Vagina (tissue), 2 donors: ENCODE measurements around the gene TMEM212. TPM values are rescaled to one million over a fixed set of nuclear protein-coding genes. Genes with fewer than 3 reads are reported as not detected.
"Not testable (repeated sequence)": the region's sequence is repeated elsewhere in the genome, so short reads cannot be mapped to it uniquely, and the experiment has no call there.

ENCODE experiments used
- DNase-seq, 2 donors: peaks; one replicate each; pipeline ENCODE4 v3.0.0-alpha.2; 2017; ENCODE audit errors: extremely low spot score in 2 of 2
- H3K27ac ChIP-seq: fragments of 200-600 bp; sonication (generic); one replicate; pipeline ENCODE4 v1.5.1; 2019
- H3K27me3 ChIP-seq: fragments of 200-600 bp; sonication (generic); one replicate; pipeline ENCODE4 v1.5.1; 2019
- H3K36me3 ChIP-seq, 2 donors: fragments of 200-600 bp; sonication (generic); one replicate each; pipeline ENCODE4 v1.5.1; 2017 to 2019
- H3K4me1 ChIP-seq: fragments of 200-600 bp; sonication (generic); one replicate; pipeline ENCODE4 v1.5.1; 2019
- H3K4me3 ChIP-seq, 2 donors: fragments of 200-600 bp; sonication (generic); 1 replicate in 1 of 2; 2 replicates in 1 of 2; pipeline ENCODE4 v1.5.1; 2016 to 2019
- H3K9me3 ChIP-seq: fragments of 200-600 bp; sonication (generic); one replicate; pipeline ENCODE4 v1.5.1; 2019
- POLR2A ChIP-seq, 2 donors: fragments of 450-650 bp; IDR thresholded peaks; one replicate each; pipeline ENCODE4 v1.6.1; 2017; ENCODE audit warnings: antibody characterized with exemption in 2 of 2, mild to moderate bottlenecking in 2 of 2, moderate library complexity in 2 of 2
- POLR2AphosphoS5 ChIP-seq, 2 donors: sonication (generic); formaldehyde crosslinking; IDR thresholded peaks; one replicate each; pipeline ENCODE4 v1.9.0; 2017; ENCODE audit warnings: antibody characterized with exemption in 2 of 2, mild to moderate bottlenecking in 2 of 2, low read depth in 1 of 2; ENCODE audit not compliant: insufficient read depth in 1 of 2
- intact Hi-C: fragments of 100-400 bp; cut with DNase I; formaldehyde crosslinking; loops from one replicate; pipeline ENCODE4 v1.15.1; 2023
- total RNA-seq: library from RNA; depleted of rRNA; stranded (reverse); fragments of >200 nt; gene quantifications from one replicate; pipeline ENCODE4 v1.2.3, GENCODE V29; 2016
- TF ChIP-seq, protein P1 (sequence below), 3 experiments: fragments of 450-650 bp in 2 of 3; fragments of 200-600 bp in 1 of 3; sonication (generic) in 1 of 3; IDR thresholded peaks; one replicate each; pipeline ENCODE4 v1.5.1; 2017 to 2019; ENCODE audit warnings: antibody characterized with exemption in 3 of 3, mild to moderate bottlenecking in 2 of 3, moderate library complexity in 2 of 3

The TMEM212 gene
- total RNA-seq, 1 donor from 2014 or later: not detected

DNA sequence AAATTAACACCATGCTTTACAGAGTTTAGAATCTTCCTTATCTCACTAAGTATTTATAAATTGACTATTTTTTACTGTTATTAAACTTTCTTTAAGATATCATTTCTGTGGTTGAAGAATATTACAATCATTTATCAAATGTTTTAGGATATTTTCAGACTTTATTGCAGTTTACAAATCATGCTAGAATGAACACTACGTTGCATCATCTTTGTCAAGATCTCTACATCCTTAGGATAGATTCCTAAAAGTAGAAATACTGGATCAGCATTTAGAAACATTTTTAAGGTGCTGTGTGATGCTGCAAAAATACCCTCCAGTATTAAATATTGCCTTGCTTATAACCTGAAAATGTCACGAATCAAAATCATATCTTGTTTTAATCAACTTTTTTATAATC is 30.3 kb upstream of the TMEM212 start:
- H3K27me3 ChIP-seq: no peaks in the 10 kb centered on the region
- DNase-seq: no peak
- TF ChIP-seq, protein P1, sequence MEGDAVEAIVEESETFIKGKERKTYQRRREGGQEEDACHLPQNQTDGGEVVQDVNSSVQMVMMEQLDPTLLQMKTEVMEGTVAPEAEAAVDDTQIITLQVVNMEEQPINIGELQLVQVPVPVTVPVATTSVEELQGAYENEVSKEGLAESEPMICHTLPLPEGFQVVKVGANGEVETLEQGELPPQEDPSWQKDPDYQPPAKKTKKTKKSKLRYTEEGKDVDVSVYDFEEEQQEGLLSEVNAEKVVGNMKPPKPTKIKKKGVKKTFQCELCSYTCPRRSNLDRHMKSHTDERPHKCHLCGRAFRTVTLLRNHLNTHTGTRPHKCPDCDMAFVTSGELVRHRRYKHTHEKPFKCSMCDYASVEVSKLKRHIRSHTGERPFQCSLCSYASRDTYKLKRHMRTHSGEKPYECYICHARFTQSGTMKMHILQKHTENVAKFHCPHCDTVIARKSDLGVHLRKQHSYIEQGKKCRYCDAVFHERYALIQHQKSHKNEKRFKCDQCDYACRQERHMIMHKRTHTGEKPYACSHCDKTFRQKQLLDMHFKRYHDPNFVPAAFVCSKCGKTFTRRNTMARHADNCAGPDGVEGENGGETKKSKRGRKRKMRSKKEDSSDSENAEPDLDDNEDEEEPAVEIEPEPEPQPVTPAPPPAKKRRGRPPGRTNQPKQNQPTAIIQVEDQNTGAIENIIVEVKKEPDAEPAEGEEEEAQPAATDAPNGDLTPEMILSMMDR (IDR thresholded peaks at IDR 0.05): no peak
- TF ChIP-seq POLR2A (IDR thresholded peaks at IDR 0.05) (no peak), POLR2AphosphoS5 (IDR thresholded peaks at IDR 0.05; ENCODE audit: insufficient read depth in 1 of 2, low read depth in 1 of 2) (no peak)
- no peak overlapping the region for H3K27ac ChIP-seq
- no peaks in the 10 kb centered on the region for H3K36me3 ChIP-seq
- H3K4me1 ChIP-seq: peaks cover 18% of the 10 kb centered on the region
- H3K9me3 ChIP-seq: no peaks in the 10 kb centered on the region
- intact Hi-C loops: loop anchor here (10.0 kb wide), 1 partner anchor 62 kb away; no protein-coding TSS in a partner anchor
- no peak overlapping the region for H3K4me3 ChIP-seq

DNA sequence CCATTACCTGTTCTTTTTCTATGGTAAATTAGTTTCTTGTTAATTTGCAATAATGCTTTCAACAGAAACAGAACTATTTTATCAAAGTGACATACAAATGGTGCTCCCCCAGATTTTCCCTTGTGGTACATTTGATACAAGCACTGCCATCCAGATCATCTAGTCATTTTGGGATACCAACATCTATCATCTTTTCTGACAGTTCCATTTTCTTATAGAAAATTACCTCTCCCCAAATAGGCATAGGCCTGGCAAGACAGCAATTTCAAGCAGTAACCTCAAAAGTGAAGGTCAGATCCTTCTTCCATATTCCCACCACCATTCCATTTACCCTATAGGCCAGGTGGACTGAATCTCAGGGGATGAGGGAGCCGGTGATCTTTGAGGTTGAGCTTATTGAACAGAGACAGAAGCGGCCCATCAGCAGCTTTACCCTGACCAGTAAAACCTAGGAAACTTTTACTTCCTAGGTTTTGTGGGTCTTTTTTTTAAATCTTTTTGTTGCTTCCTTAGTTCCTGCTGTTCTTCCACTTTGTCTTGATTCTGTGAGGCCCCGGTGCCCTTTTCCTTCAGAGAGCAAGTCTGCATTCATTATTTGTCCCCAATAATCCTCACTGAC is 29.8 kb upstream of the TMEM212 start:
- H3K4me3 ChIP-seq: no peak overlapping the region
- no peaks in the 10 kb centered on the region for H3K27me3 ChIP-seq
- DNase-seq: no peak
- TF ChIP-seq POLR2AphosphoS5 (IDR thresholded peaks at IDR 0.05; ENCODE audit: insufficient read depth in 1 of 2, low read depth in 1 of 2) (no peak), POLR2A (IDR thresholded peaks at IDR 0.05) (no peak)
- TF ChIP-seq, protein P1 (IDR thresholded peaks at IDR 0.05): no peak
- H3K36me3 ChIP-seq: no peaks in the 10 kb centered on the region
- no peaks in the 10 kb centered on the region for H3K9me3 ChIP-seq
- H3K27ac ChIP-seq: no peak overlapping the region
- peaks cover 18% of the 10 kb centered on the region for H3K4me1 ChIP-seq
- intact Hi-C loops: loop anchor here (10.0 kb wide), 1 partner anchor 61 kb away; no protein-coding TSS in a partner anchor

DNA sequence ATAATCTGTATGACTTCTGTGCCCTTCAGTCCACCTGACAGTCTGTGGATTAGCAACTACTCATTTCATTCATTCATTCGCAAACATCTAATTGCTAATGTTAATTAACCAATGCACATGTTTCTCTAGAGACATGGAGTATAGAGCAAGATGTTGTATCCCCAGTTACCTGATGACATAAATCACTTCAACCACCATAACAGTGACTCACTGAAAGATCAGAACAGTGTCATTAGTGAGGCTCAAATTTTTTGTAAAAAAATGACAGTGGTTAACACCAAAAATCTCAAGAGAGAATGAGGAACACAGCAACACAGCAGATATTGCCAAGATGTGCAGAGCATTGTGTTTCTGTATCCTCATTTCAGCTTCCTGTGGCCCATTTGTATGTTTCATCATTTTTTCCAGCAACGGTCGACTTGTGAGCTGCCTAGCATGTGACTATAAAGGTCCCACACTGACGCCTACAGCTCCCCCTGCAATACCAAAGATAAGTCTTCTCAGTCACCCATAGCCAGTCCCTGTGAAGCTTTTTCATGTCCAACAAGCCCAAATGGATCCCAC is 29.2 kb upstream of the TMEM212 start:
- no peak for TF ChIP-seq POLR2AphosphoS5 (IDR thresholded peaks at IDR 0.05; ENCODE audit: insufficient read depth in 1 of 2, low read depth in 1 of 2)
- no peak for TF ChIP-seq POLR2A (IDR thresholded peaks at IDR 0.05)
- TF ChIP-seq, protein P1 (IDR thresholded peaks at IDR 0.05): no peak
- no peak for DNase-seq
- intact Hi-C loops: loop anchor here (10.0 kb wide), 1 partner anchor 61 kb away; no protein-coding TSS in a partner anchor
- H3K36me3 ChIP-seq: no peaks in the 10 kb centered on the region
- no peaks in the 10 kb centered on the region for H3K9me3 ChIP-seq
- H3K27ac ChIP-seq: no peak overlapping the region
- H3K4me3 ChIP-seq: no peak overlapping the region
- H3K27me3 ChIP-seq: no peaks in the 10 kb centered on the region
- H3K4me1 ChIP-seq: peaks cover 18% of the 10 kb centered on the region

DNA sequence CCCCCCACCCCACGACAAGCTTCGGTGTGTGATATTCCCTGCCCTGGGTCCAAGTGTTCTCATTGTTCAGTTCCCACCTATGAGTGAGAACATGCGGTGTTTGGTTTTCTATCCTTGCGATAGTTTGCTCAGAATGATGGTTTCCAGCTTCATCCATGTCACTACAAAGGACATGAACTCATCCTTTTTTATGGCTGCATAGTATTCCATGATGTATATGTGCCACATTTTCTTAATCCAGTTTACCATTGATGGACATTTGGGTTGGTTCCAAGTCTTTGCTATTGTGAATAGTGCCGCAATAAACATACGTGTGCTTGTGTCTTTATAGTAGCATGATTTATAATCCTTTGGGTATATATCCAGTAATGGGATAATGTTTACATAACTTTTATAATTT is 28.5 kb upstream of the TMEM212 start:
- H3K36me3 ChIP-seq, DNase-seq, H3K27me3 ChIP-seq, H3K9me3 ChIP-seq, H3K4me3 ChIP-seq, H3K27ac ChIP-seq: not testable (repeated sequence)
- H3K4me1 ChIP-seq: peaks cover 18% of the 10 kb centered on the region
- intact Hi-C loops: loop anchor here (10.0 kb wide), 1 partner anchor 60 kb away; no protein-coding TSS in a partner anchor

DNA sequence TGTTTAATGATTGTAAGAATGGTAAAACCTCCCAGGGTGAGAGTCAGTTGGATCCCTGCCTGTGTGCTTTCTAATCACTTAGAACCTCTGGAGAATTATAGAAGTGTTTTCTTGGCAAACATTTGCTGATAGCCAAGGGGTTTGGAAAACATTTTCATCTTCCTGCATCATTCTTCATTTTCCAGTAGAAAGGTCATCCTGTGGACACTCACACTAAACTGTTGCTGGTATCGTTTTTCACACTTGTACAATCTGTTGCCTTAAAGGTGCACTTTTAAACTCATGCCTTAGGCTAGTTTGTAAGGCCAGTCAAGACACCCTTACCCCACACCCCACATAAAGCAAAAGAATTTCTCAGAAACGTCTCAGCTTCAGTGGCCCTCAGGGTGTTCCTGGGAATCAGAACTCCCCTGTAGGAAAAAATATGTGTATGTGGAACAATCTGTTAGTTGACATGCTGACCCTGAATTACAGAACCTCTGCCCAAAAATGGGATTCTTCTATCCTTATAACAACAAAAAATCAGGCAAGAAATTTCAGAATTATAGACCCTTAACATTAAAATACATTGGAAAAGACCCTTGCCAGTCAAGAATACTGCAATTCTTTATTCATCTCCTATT is 27.1 kb upstream of the TMEM212 start:
- peaks cover 13% of the 10 kb centered on the region for H3K4me1 ChIP-seq
- DNase-seq: no peak
- H3K27ac ChIP-seq: no peak overlapping the region
- TF ChIP-seq POLR2A (IDR thresholded peaks at IDR 0.05): no peak
- TF ChIP-seq, protein P1 (IDR thresholded peaks at IDR 0.05): no peak
- no peak for TF ChIP-seq POLR2AphosphoS5 (IDR thresholded peaks at IDR 0.05; ENCODE audit: insufficient read depth in 1 of 2, low read depth in 1 of 2)
- no peaks in the 10 kb centered on the region for H3K27me3 ChIP-seq
- no peaks in the 10 kb centered on the region for H3K9me3 ChIP-seq
- no peaks in the 10 kb centered on the region for H3K36me3 ChIP-seq
- H3K4me3 ChIP-seq: no peak overlapping the region
- intact Hi-C loops: loop anchor here (10.0 kb wide), 1 partner anchor 59 kb away; no protein-coding TSS in a partner anchor
